AG04449 (cell line): ENCODE measurements around the gene PIH1D1.

Experiments used
- CTCF ChIA-PET: fragments of 350-600 bp; formaldehyde crosslinking; extraction: SDS; loops from one replicate; lab custom pipeline; 2021; ENCODE audit warnings: antibody characterized with exemption; lab: Yijun Ruan, JAX
- POLR2A ChIA-PET: fragments of 400-600, 350-600 bp; formaldehyde crosslinking; extraction: SDS; loops from one replicate; lab custom pipeline; 2020; ENCODE audit warnings: antibody characterized with exemption, inconsistent platforms; lab: Yijun Ruan, JAX
- DNase-seq: peaks from one replicate; pipeline ENCODE4 v3.0.0-alpha.2; 2010; ENCODE audit warnings: low read depth, low spot score
- H3K4me3 ChIP-seq: 2 replicates; pipeline ENCODE4 v1.5.1; 2011; ENCODE audit warnings: low read depth, mild to moderate bottlenecking, control low read depth, low read length
- CTCF ChIP-seq: IDR thresholded peaks from one replicate; pipeline ENCODE4 v1.5.1; 2011; ENCODE audit warnings: mild to moderate bottlenecking, moderate library complexity, low read length, control low read depth, inconsistent platforms; ENCODE audit not compliant: insufficient read depth; ENCODE audit errors: missing control alignments

PIH1D1 gene

GRCh38 chr19:49496574-49497008 is 45.0 kb upstream of the PIH1D1 start:
- no peak for DNase-seq
- ChIA-PET POLR2A (interaction anchor here (0.8 to 2.1 kb wide), 5 partner anchors 9 to 145 kb away, joined by 3 to 17 read pairs (median 5); partner anchors contain the start of genes RCN3, RPL13A and SCAF1), CTCF (interaction anchor here (1.0 to 1.7 kb wide), 3 partner anchors 10 to 176 kb away, joined by 3 to 5 read pairs (median 4); no protein-coding TSS in a partner anchor)

GRCh38 chr19:49492573-49493405 is 41.2 kb upstream of the PIH1D1 start:
- ChIA-PET POLR2A (no interaction called here), CTCF (interaction anchor here (1.6 to 1.7 kb wide), 2 partner anchors 12 to 19 kb away, joined by 4 to 5 read pairs; no protein-coding TSS in a partner anchor)
- no peak for DNase-seq
- H3K4me3 ChIP-seq, result no peak overlapping the region
- TF ChIP-seq CTCF, result no peak

More at GRCh38 chr19:49496574-49497008, 45.0 kb upstream of the PIH1D1 start:
- TF ChIP-seq CTCF, result no peak
- H3K4me3 ChIP-seq, result peak overlapping the region; percentile 94

- TF ChIP-seq CTCF, result no peak
- POLR2A ChIA-PET, result no interaction called here
- CTCF ChIA-PET, result interaction anchor here (1.7 kb wide), 1 partner anchor 19 kb away, joined by 5 read pairs; no protein-coding TSS in a partner anchor
- H3K4me3 ChIP-seq, result no peak overlapping the region
- DNase-seq, result no peak
Observed at GRCh38 chr19:49491804-49492572, 40.4 kb upstream of the PIH1D1 start.

GRCh38 chr19:49491030-49491803 is 39.6 kb upstream of the PIH1D1 start:
- TF ChIP-seq CTCF, result no peak
- ChIA-PET CTCF (interaction anchor here (1.7 kb wide), 1 partner anchor 18 kb away, joined by 5 read pairs; no protein-coding TSS in a partner anchor), POLR2A (no interaction called here)
- H3K4me3 ChIP-seq, result no peak overlapping the region
- DNase-seq, result no peak

GRCh38 chr19:49490287-49491029 is 38.8 kb upstream of the PIH1D1 start:
- CTCF ChIA-PET, result no interaction called here
- TF ChIP-seq CTCF, result no peak
- DNase-seq, result no peak
- peak overlapping the region; percentile 90 for H3K4me3 ChIP-seq
- POLR2A ChIA-PET, result no interaction called here
